HG02571 (cell line): Measurements from ENCODE around the gene MRPS6.

ENCODE experiments used
- ATAC-seq: cut with Tn5 transposase; IDR thresholded peaks from one replicate; pipeline ENCODE4 v1.9.1; 2021; ENCODE audit warnings: mild to moderate bottlenecking, moderate library complexity; ENCODE audit not compliant: unreplicated experiment

The MRPS6 gene

GRCh38 chr21:34177919-34178567, 104.7 kb downstream of the MRPS6 start:
- no peak for ATAC-seq

GRCh38 chr21:34179204-34179935, 106.0 kb downstream of the MRPS6 start:
- ATAC-seq: no peak

GRCh38 chr21:34180407-34180806, 107.0 kb downstream of the MRPS6 start:
- no peak for ATAC-seq

GRCh38 chr21:34180826-34181359, 107.5 kb downstream of the MRPS6 start:
- ATAC-seq: no peak

GRCh38 chr21:34181431-34182039, 108.2 kb downstream of the MRPS6 start:
- no peak for ATAC-seq

GRCh38 chr21:34182436-34182835, 109.1 kb downstream of the MRPS6 start:
- ATAC-seq: no peak

GRCh38 chr21:34183331-34183928, 110.1 kb downstream of the MRPS6 start:
- no peak for ATAC-seq

GRCh38 chr21:34184232-34184631, 110.9 kb downstream of the MRPS6 start:
- ATAC-seq: no peak

GRCh38 chr21:34185026-34185750, 111.8 kb downstream of the MRPS6 start:
- ATAC-seq: no peak

GRCh38 chr21:34186109-34186719, 112.8 kb downstream of the MRPS6 start:
- ATAC-seq: no peak

GRCh38 chr21:34187935-34188334, 114.6 kb downstream of the MRPS6 start:
- ATAC-seq: no peak

- ATAC-seq: no peak
These were observed 116.1 kb downstream of the MRPS6 start for GRCh38 chr21:34189506-34189905.

- ATAC-seq: no peak
These were observed 117.4 kb downstream of the MRPS6 start for GRCh38 chr21:34190576-34191321.

- ATAC-seq: no peak
These were observed 118.5 kb downstream of the MRPS6 start for GRCh38 chr21:34191876-34192275.
